ENCODE results near the gene ERVMER34-1.

The ERVMER34-1 gene

GRCh38 chr4:52721968-52722815 is 29.0 kb downstream of the ERVMER34-1 start:
- peak; percentile 74 to 79 for DNase-seq (ENCODE audit: low read depth in 1 of 2, low spot score in 1 of 2)

DNA sequence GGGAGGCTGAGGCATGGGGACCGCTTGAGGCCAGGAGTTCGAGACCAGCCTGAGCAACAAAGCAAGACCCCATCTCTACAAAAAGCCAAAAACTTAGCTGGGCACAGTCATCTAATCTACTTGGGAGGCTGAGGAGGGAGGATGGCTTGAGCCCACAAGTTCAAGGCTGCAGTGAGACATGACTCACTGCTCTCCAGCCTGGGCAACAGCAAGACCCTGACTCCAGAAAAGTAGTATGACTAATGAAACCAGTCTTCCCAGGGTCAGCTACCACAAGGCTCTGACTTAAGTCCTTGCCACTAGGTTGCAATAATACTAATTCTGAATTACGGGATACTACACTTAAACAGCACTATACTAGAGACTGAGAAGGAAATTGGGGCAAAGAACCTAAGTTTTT is 33.1 kb downstream of the ERVMER34-1 start:
- no peak for DNase-seq (ENCODE audit: low read depth in 1 of 2, low spot score in 1 of 2)

- no peak for DNase-seq (ENCODE audit: low read depth in 1 of 2, low spot score in 1 of 2)
Observed at GRCh38 chr4:52716364-52717151, 34.7 kb downstream of the ERVMER34-1 start.

DNA sequence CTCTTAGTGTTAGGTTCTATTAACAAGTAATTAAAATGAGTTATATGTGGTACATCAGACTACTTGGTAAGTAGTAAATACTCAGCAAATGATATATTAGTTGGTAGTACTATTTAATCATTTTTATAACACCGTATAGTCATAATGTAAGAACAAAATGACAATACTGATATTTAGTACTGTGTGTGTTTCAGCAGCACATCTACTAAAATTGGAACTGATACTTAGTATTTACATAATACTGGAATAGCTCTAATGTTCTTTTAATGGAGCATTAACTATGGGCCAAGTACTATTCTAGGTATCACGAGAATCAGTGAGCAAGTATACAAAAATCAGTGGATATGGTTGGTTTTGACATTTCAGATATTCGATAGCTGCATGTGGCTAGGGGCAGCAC is 35.3 kb downstream of the ERVMER34-1 start:
- no peak for DNase-seq (ENCODE audit: low read depth in 1 of 2, low spot score in 1 of 2)

- no peak for DNase-seq (ENCODE audit: low read depth in 1 of 2, low spot score in 1 of 2)
Observed at GRCh38 chr4:52715255-52715897, 35.8 kb downstream of the ERVMER34-1 start.

- no peak for DNase-seq (ENCODE audit: low read depth in 1 of 2, low spot score in 1 of 2)
Observed at GRCh38 chr4:52714597-52715254, 36.5 kb downstream of the ERVMER34-1 start.

GRCh38 chr4:52713456-52713937 is 37.7 kb downstream of the ERVMER34-1 start:
- no peak for DNase-seq (ENCODE audit: low read depth in 1 of 2, low spot score in 1 of 2)

DNA sequence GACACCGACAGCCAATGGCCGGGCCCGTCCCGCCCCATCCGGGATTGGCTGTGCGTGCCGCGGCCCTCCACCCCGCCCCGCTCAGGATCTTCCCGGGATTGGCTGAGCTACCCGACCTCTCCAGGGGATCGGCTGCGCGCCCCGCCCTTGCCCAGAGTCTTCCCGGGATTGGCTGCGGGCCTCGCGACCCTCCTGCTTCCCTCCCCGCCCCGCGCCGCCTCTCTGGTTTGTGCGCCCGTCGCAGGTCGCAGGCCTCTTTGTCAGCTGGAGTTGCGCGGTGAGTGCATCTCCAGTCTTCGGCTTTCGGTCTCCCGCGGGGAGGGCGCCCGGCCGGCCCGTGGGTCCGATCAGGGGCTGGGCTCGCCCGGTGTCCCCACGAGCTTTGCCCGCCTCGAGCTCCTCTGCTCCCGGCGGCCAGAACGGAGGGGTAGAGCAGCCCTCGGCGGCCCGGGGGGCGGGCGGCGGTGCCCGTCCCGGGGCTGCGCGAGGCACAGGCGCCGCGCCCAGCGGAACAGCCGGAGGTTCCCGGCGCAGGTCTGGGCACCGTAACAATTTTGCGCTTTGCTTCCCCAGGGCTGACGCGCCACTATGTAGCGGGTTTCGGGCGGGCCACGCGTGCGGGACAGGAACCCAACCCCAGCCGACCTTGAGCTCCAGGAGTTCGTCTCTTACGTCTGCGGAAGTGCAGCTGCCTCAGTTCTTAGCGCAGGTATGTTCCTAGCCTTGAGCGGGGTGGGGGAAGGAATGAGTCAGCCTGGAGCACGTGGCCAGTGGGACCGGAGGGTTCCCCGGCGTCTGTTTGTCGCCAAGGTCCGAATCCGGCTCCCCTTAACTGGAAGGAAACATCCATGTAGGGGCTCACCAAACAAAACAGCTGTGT is 38.7 kb downstream of the ERVMER34-1 start:
- DNase-seq (ENCODE audit: low read depth in 1 of 2, low spot score in 1 of 2), result peak; percentile 92 to 95

DNA sequence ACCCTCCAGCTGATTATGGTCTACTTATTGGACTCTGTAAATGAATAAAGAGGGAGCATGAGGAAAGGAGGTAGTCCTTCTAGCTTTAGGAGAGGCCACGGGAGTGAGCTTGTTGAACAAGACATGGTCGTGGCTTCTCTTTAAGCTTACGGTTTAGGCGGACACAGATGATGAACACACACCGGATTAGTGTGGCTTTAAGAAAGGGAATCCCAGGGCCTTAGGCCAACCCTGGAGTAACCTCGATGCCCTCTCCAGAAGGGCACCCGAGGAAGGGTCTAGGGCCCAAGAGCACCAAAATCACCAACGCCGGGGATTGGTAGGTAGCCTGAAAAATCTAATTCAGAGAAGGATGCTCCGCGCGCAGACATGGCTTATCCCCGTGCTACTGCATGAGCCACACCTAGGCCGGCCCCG is 39.4 kb downstream of the ERVMER34-1 start:
- DNase-seq (ENCODE audit: low read depth in 1 of 2, low spot score in 1 of 2), result no peak

DNA sequence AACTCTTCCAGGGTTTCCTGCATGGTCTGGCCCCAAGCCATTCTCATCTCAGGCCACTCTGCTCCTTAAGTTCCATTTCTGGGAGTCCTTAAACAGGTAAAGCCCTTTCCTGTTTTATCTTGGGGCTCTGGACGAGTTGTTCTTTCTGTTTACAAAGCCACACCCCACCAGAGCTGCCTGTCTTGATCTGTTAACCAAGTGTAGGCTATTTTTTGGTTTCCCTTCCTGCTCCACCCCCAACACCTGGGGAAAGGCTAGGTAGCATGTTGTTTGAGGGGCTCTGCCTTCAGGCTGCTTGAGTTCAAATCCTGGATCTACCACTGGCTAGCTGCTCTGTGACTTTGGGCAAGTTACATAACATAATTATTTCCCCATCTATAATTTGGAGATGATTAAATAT is 40.0 kb downstream of the ERVMER34-1 start:
- no peak for DNase-seq (ENCODE audit: low read depth in 1 of 2, low spot score in 1 of 2)

DNA sequence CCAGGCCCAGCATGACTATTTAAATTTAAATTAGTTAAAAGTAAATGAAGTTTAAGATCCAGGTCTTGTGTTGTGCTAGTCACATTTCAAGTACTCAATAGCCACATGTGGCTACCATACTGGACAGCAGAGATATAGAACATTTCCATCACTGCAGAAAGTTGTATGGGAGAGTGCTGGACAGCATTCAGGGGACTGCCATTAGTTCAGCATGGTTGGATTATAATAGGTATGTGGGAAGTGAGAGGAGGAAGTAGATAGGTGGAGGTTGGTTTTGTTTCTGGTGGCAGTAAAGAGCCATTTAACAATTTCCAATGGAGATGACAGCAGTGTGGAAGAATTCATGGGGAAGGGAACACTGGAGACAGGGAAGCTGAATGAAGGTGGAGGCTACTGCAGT is 42.1 kb downstream of the ERVMER34-1 start:
- no peak for DNase-seq (ENCODE audit: low read depth in 1 of 2, low spot score in 1 of 2)

DNA sequence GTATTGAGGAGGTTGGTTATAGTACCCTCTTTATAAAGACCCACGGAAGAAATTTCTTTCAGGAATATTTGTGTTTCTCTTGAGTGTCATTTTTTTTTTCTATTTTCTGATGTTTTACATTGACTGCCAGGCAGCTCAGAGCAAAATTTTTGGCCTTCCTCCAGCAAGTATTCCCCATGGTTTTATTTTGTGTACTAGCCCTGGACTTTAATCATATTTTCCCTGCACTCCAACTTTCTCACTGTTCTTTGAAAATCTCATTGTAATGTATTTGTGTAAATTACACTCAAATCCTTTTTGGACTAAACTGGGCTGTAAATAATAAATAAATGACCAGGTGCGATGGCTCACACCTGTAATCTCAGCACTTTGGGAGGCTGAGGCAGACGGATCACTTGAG is 46.6 kb downstream of the ERVMER34-1 start:
- no peak for DNase-seq (ENCODE audit: low read depth in 1 of 2, low spot score in 1 of 2)

- no peak for DNase-seq (ENCODE audit: low read depth in 1 of 2, low spot score in 1 of 2)
Observed at GRCh38 chr4:52704133-52704532, 47.1 kb downstream of the ERVMER34-1 start.

DNA sequence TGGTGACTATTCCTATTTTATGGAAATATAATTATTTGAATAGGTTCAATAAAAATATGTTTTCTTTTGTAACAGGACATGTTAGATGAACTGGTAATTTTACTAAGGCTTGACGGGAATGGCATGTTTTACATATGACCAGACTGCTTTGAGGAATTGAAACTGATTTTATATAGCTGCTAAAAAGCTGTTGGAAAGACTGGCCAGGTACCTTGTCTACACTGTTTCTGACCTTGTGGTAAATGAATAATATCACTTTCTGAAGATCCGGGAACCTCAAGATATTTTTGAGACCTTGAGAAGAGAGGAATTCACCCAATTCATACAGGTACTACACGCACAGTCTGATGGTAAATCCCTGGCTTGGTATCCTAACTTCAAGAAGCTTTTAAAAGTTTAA is 50.0 kb downstream of the ERVMER34-1 start:
- no peak for DNase-seq (ENCODE audit: low read depth in 1 of 2, low spot score in 1 of 2)

DNA sequence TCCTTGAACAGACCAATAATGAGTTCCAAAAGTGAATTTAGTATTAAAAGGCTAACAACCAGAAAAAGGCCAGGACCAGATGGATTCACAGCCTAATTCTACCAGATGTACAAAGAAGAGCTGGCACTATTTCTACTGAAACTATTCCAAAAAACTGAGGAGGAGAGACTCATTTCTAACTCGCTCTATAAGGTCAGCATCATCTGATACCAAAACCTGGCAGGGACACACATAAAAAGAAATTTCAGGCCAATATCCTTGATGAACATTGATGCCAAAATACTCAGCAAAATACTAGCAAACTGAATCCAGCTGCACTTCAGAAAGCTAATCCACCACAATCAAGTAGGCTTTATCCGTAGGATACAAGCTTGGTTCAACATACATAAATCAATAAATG is 56.3 kb downstream of the ERVMER34-1 start:
- no peak for DNase-seq (ENCODE audit: low read depth in 1 of 2, low spot score in 1 of 2)

- no peak for DNase-seq (ENCODE audit: low read depth in 1 of 2, low spot score in 1 of 2)
Observed at GRCh38 chr4:52693492-52693891, 57.7 kb downstream of the ERVMER34-1 start.
